Neural cell (in vitro differentiated cells): ENCODE results near the gene SMIM14. TPM values are rescaled to one million over a fixed set of nuclear protein-coding genes. Genes with fewer than 3 reads are reported as not detected.

Source experiments
- H2AFZ ChIP-seq: fragments of 200-600, 300-800 bp; sonication (generic), shearing (Covaris generic); 2 replicates; pipeline ENCODE4 v1.6.0; 2014; ENCODE audit warnings: low read depth, mild to moderate bottlenecking, antibody characterized with exemption, low read length, moderate library complexity
- H3F3A ChIP-seq: fragments of 200-600 bp; shearing (Covaris generic); 2 replicates; pipeline ENCODE4 v1.6.1; 2016; ENCODE audit warnings: mild to moderate bottlenecking, moderate library complexity, mixed read lengths, antibody characterized with exemption, low read length; ENCODE audit not compliant: insufficient read depth, poor library complexity, severe bottlenecking
- H3K27ac ChIP-seq: fragments of 200-600, 300-800 bp; sonication (generic), shearing (Covaris generic); 2 replicates; pipeline ENCODE4 v1.5.1; 2014; ENCODE audit warnings: mild to moderate bottlenecking, low read length, moderate library complexity
- H3K27me3 ChIP-seq: fragments of 300-800, 200-600 bp; sonication (generic), shearing (Covaris generic); 2 replicates; pipeline ENCODE4 v1.6.0; 2014; ENCODE audit warnings: mild to moderate bottlenecking, low read depth, low read length, moderate library complexity; ENCODE audit not compliant: insufficient read depth
- H3K36me3 ChIP-seq: fragments of 300-800, 200-600 bp; sonication (generic), shearing (Covaris generic); 2 replicates; pipeline ENCODE4 v1.5.1; 2014; ENCODE audit warnings: mild to moderate bottlenecking, antibody characterized with exemption, low read length, moderate library complexity; ENCODE audit not compliant: insufficient read depth
- H3K4me2 ChIP-seq: fragments of 300-800, 200-600 bp; sonication (generic), shearing (Covaris generic); 2 replicates; pipeline ENCODE4 v1.6.0; 2014; ENCODE audit warnings: mild to moderate bottlenecking, low read length
- H3K4me3 ChIP-seq: fragments of 300-800, 200-600 bp; sonication (generic), shearing (Covaris generic); 2 replicates; pipeline ENCODE4 v1.5.1; 2014; ENCODE audit warnings: mild to moderate bottlenecking, low read length, moderate library complexity
- H3K79me2 ChIP-seq: fragments of 200-600 bp; shearing (Covaris generic); replicated peaks from 2 replicates; pipeline ENCODE4 v1.6.0; 2014; ENCODE audit warnings: mild to moderate bottlenecking, low read length, moderate library complexity; ENCODE audit not compliant: insufficient read depth
- H3K9ac ChIP-seq: fragments of 300-800, 200-600 bp; sonication (generic), shearing (Covaris generic); 2 replicates; pipeline ENCODE4 v1.6.1; 2016; ENCODE audit warnings: mild to moderate bottlenecking, low read length, mixed read lengths
- H3K9me2 ChIP-seq: fragments of 200-600 bp; shearing (Covaris generic); 2 replicates; pipeline ENCODE4 v1.6.1; 2016; ENCODE audit warnings: mild to moderate bottlenecking, low read length, mixed read lengths; ENCODE audit not compliant: insufficient read depth
- H3K9me3 ChIP-seq: fragments of 200-600, 300-800 bp; sonication (generic), shearing (Covaris generic); 2 replicates; pipeline ENCODE4 v1.6.1; 2016; ENCODE audit warnings: mild to moderate bottlenecking, mixed run types, low read length, moderate library complexity, mixed read lengths
- H4K20me1 ChIP-seq: fragments of 200-600 bp; shearing (Covaris generic); 2 replicates; pipeline ENCODE4 v1.6.1; 2016; ENCODE audit warnings: mild to moderate bottlenecking, mixed run types; ENCODE audit not compliant: insufficient read depth
- EP300 ChIP-seq: fragments of 450-650 bp; conservative IDR thresholded peaks from 2 replicates; pipeline ENCODE4 v1.6.1; 2014; ENCODE audit warnings: antibody characterized with exemption, mild to moderate bottlenecking, moderate library complexity; ENCODE audit not compliant: poor library complexity, severe bottlenecking
- EZH2 ChIP-seq: fragments of 200-600, 300-800 bp; shearing (Covaris generic), sonication (generic); IDR thresholded peaks from 2 replicates; pipeline ENCODE4 v1.6.1; 2014; ENCODE audit warnings: antibody characterized with exemption, low read length, borderline replicate concordance, mild to moderate bottlenecking; ENCODE audit not compliant: insufficient read depth, poor library complexity, severe bottlenecking
- MXI1 ChIP-seq: fragments of 450-650 bp; conservative IDR thresholded peaks from 2 replicates; pipeline ENCODE4 v1.6.1; 2014; ENCODE audit warnings: antibody characterized with exemption, mild to moderate bottlenecking; ENCODE audit not compliant: poor library complexity, severe bottlenecking
- POLR2AphosphoS5 ChIP-seq: IDR thresholded peaks from 2 replicates; pipeline ENCODE4 v1.6.1; 2012
- RAD21 ChIP-seq: fragments of 450-650 bp; conservative IDR thresholded peaks from 2 replicates; pipeline ENCODE4 v1.6.1; 2014; ENCODE audit warnings: antibody characterized with exemption, mild to moderate bottlenecking, moderate library complexity
- SMC3 ChIP-seq: fragments of 450-650 bp; conservative IDR thresholded peaks from 2 replicates; pipeline ENCODE4 v1.6.1; 2014; ENCODE audit warnings: antibody characterized with exemption, mild to moderate bottlenecking, moderate library complexity; ENCODE audit not compliant: poor library complexity
- TAF1 ChIP-seq: IDR thresholded peaks from 2 replicates; pipeline ENCODE4 v1.6.1; 2012; ENCODE audit warnings: low read depth
- polyA plus RNA-seq: library from polyadenylated mRNA; depleted of rRNA; stranded (reverse); fragments of >200 nt; gene quantifications from 2 replicates; pipeline ENCODE4 v1.2.3, GENCODE V29; 2014
- TF ChIP-seq, protein P1 (sequence below): IDR thresholded peaks from 2 replicates; pipeline ENCODE4 v1.6.1; 2012; ENCODE audit warnings: borderline replicate concordance
- TF ChIP-seq, protein P2 (sequence below): fragments of 450-650 bp; IDR thresholded peaks from 2 replicates; pipeline ENCODE4 v1.5.1; 2014; ENCODE audit warnings: antibody characterized with exemption, mild to moderate bottlenecking, moderate library complexity; ENCODE audit not compliant: poor library complexity, severe bottlenecking

Gene SMIM14
- polyA plus RNA-seq, 1 donor from 2014 or later = 55.6 TPM

- TF ChIP-seq SMC3 (no peak), MXI1 (no peak), EZH2 (no peak), TAF1 (no peak), POLR2AphosphoS5 (no peak), RAD21 (no peak), EP300 (no peak)
- TF ChIP-seq, protein P1, sequence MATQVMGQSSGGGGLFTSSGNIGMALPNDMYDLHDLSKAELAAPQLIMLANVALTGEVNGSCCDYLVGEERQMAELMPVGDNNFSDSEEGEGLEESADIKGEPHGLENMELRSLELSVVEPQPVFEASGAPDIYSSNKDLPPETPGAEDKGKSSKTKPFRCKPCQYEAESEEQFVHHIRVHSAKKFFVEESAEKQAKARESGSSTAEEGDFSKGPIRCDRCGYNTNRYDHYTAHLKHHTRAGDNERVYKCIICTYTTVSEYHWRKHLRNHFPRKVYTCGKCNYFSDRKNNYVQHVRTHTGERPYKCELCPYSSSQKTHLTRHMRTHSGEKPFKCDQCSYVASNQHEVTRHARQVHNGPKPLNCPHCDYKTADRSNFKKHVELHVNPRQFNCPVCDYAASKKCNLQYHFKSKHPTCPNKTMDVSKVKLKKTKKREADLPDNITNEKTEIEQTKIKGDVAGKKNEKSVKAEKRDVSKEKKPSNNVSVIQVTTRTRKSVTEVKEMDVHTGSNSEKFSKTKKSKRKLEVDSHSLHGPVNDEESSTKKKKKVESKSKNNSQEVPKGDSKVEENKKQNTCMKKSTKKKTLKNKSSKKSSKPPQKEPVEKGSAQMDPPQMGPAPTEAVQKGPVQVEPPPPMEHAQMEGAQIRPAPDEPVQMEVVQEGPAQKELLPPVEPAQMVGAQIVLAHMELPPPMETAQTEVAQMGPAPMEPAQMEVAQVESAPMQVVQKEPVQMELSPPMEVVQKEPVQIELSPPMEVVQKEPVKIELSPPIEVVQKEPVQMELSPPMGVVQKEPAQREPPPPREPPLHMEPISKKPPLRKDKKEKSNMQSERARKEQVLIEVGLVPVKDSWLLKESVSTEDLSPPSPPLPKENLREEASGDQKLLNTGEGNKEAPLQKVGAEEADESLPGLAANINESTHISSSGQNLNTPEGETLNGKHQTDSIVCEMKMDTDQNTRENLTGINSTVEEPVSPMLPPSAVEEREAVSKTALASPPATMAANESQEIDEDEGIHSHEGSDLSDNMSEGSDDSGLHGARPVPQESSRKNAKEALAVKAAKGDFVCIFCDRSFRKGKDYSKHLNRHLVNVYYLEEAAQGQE = no peak
- TF ChIP-seq, protein P2, sequence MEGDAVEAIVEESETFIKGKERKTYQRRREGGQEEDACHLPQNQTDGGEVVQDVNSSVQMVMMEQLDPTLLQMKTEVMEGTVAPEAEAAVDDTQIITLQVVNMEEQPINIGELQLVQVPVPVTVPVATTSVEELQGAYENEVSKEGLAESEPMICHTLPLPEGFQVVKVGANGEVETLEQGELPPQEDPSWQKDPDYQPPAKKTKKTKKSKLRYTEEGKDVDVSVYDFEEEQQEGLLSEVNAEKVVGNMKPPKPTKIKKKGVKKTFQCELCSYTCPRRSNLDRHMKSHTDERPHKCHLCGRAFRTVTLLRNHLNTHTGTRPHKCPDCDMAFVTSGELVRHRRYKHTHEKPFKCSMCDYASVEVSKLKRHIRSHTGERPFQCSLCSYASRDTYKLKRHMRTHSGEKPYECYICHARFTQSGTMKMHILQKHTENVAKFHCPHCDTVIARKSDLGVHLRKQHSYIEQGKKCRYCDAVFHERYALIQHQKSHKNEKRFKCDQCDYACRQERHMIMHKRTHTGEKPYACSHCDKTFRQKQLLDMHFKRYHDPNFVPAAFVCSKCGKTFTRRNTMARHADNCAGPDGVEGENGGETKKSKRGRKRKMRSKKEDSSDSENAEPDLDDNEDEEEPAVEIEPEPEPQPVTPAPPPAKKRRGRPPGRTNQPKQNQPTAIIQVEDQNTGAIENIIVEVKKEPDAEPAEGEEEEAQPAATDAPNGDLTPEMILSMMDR = no peak
- Histone ChIP-seq H3K9me3 (no peaks in the 10 kb centered on the region), H3K9me2 (no peaks in the 10 kb centered on the region), H3K9ac (no peak overlapping the region), H4K20me1 (no peaks in the 10 kb centered on the region), H2AFZ (no peak overlapping the region), H3K27me3 (no peaks in the 10 kb centered on the region), H3K27ac (no peak overlapping the region), H3K79me2 (peaks cover 18% of the 10 kb centered on the region), H3K4me3 (no peak overlapping the region), H3F3A (no peaks in the 10 kb centered on the region), H3K36me3 (no peaks in the 10 kb centered on the region), H3K4me2 (no peak overlapping the region)
These were observed 7.0 kb downstream of the SMIM14 start for GRCh38 chr4:39631700-39632079.

GRCh38 chr4:39627413-39627812, 11.3 kb downstream of the SMIM14 start:
- Histone ChIP-seq H3K9me3 (no peaks in the 10 kb centered on the region), H3K79me2 (no peaks in the 10 kb centered on the region), H3K9ac (no peak overlapping the region), H3F3A (no peaks in the 10 kb centered on the region), H3K27me3 (no peaks in the 10 kb centered on the region), H3K9me2 (no peaks in the 10 kb centered on the region), H3K4me2 (no peak overlapping the region), H3K36me3 (no peaks in the 10 kb centered on the region), H3K4me3 (no peak overlapping the region), H2AFZ (no peak overlapping the region), H4K20me1 (no peaks in the 10 kb centered on the region), H3K27ac (no peak overlapping the region)
- TF ChIP-seq, protein P2 = no peak
- TF ChIP-seq EZH2 = no peak
- TF ChIP-seq TAF1 = no peak
- no peak for TF ChIP-seq EP300
